Keratinocyte (primary cell): Measurements from ENCODE around the gene AOX1.

Source experiments
- EZH2 ChIP-seq: IDR thresholded peaks from one replicate; pipeline ENCODE4 v1.6.1; 2012; ENCODE audit warnings: inconsistent platforms, mild to moderate bottlenecking, low read length, moderate library complexity
- TF ChIP-seq, protein P1 (sequence below), 3 experiments: IDR thresholded peaks in 1 of 3; conservative IDR thresholded peaks in 1 of 3; optimal IDR thresholded peaks in 1 of 3; 2 replicates in 2 of 3; 3 replicates in 1 of 3; pipeline versions ENCODE3 to v1.5.1; 2011; ENCODE audit warnings: low read length in 3 of 3, mild to moderate bottlenecking in 3 of 3, moderate library complexity in 2 of 3, control low read depth in 1 of 3, inconsistent platforms in 1 of 3; ENCODE audit not compliant: insufficient read depth in 2 of 3; ENCODE audit errors: extremely low read depth in 1 of 3

GRCh38 chr2:200664770-200665494, 79.1 kb downstream of the AOX1 start:
- TF ChIP-seq, protein P1, sequence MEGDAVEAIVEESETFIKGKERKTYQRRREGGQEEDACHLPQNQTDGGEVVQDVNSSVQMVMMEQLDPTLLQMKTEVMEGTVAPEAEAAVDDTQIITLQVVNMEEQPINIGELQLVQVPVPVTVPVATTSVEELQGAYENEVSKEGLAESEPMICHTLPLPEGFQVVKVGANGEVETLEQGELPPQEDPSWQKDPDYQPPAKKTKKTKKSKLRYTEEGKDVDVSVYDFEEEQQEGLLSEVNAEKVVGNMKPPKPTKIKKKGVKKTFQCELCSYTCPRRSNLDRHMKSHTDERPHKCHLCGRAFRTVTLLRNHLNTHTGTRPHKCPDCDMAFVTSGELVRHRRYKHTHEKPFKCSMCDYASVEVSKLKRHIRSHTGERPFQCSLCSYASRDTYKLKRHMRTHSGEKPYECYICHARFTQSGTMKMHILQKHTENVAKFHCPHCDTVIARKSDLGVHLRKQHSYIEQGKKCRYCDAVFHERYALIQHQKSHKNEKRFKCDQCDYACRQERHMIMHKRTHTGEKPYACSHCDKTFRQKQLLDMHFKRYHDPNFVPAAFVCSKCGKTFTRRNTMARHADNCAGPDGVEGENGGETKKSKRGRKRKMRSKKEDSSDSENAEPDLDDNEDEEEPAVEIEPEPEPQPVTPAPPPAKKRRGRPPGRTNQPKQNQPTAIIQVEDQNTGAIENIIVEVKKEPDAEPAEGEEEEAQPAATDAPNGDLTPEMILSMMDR (optimal IDR thresholded peaks at IDR 0.05 in 1 of 3, IDR thresholded peaks at IDR 0.05 in 1 of 3, conservative IDR thresholded peaks at IDR 0.05 in 1 of 3; ENCODE audit: extremely low read depth in 1 of 3, insufficient read depth in 2 of 3, low read length in 3 of 3), result no peak
- no peak for TF ChIP-seq EZH2
